ENCODE results near the gene ASMTL. TPM values are rescaled to one million over a fixed set of nuclear protein-coding genes. Genes with fewer than 3 reads are reported as not detected.

ASMTL gene
- total and polyA plus RNA-seq, 2 of the 13 experiments (the other 11 are each of a cell fraction or from before 2014, with no cell fraction given) = 5.6 to 16.3 TPM

- ATAC-seq (no peak), DNase-seq (ENCODE audit: low spot score) (no peak), FAIRE-seq (no peak)
- CTCF ChIA-PET (ENCODE audit: low intra/inter-chr PET ratio, low total read pairs) = no interaction called here
- Histone ChIP-seq H3K4me2 (ENCODE audit: low read depth, low read length) (no peak overlapping the region), H4K20me1 (ENCODE audit: insufficient read depth, low read length) (peaks cover 3% of the 10 kb centered on the region; the same call in 1 of the 2 replicates), H2AFZ (ENCODE audit: low read length) (no peak overlapping the region), H3K36me3 (replicated peaks in 1 of 2; ENCODE audit: control insufficient read depth in 1 of 2, insufficient read depth in 2 of 2, low read length in 2 of 2) (peaks cover 9 to 23% of the 10 kb centered on the region in 2 experiments; a peak in 4 of 5 replicates), H3K27ac (ENCODE audit: extremely low read length, insufficient read depth, low read length) (no peak overlapping the region), H3K4me3 (replicated peaks in 1 of 3; ENCODE audit: insufficient read depth in 1 of 3, low read depth in 2 of 3, low read length in 3 of 3) (no peak overlapping the region), H3K27me3 (ENCODE audit: control insufficient read depth in 1 of 2, insufficient read depth in 2 of 2, low read length in 2 of 2) (no peaks in the 10 kb centered on the region), H3K4me1 (ENCODE audit: insufficient read depth, low read length) (peaks cover 12% of the 10 kb centered on the region), H3K9ac (ENCODE audit: insufficient read depth, low read depth, low read length) (no peak overlapping the region), H3K79me2 (ENCODE audit: insufficient read depth, low read length) (no peaks in the 10 kb centered on the region), H3K9me3 (ENCODE audit: low read length) (peaks cover 3% of the 10 kb centered on the region; the same call in 1 of the 2 replicates)
- no TSS peak for BruUV-seq (replicated peaks)
- intact Hi-C loops (cut with micrococcal nuclease; ENCODE audit: unreplicated experiment) (no loop called here), in situ Hi-C loops (cut with HindIII; ENCODE audit: extremely low pct_ligation_motif_present, low pct_unique_long_range_greater_than_20kb) (no loop called here)
- POLR2A ChIA-PET = no interaction called here
- WGBS (ENCODE audit: low lambda C conversion rate) = 83% methylated on average over 13 of the region's 14 CpGs
- TF ChIP-seq POLR2AphosphoS5 (IDR thresholded peaks at IDR 0.05; ENCODE audit: low read depth, low read length) (peak; percentile 41; the same call in 1 of the 2 replicates), SMC3 (IDR thresholded peaks at IDR 0.05; ENCODE audit: low read length) (no peak), MBD4 (IDR thresholded peaks at IDR 0.05; ENCODE audit: borderline replicate concordance, low read length) (no peak), CREM (IDR thresholded peaks at IDR 0.05) (no peak), CREM (CRISPR knock-in tag; IDR thresholded peaks at IDR 0.05) (no peak), ZNF747 (CRISPR knock-in tag; IDR thresholded peaks at IDR 0.05; ENCODE audit: borderline replicate concordance) (no peak), POLR2AphosphoS2 (IDR thresholded peaks at IDR 0.05; ENCODE audit: low read depth, low read length) (peak; percentile 14; the same call in 1 of the 2 replicates)
These were observed 35.5 kb downstream of the ASMTL start for GRCh38 chrX:1416965-1417760.

- in situ Hi-C loops (cut with HindIII; ENCODE audit: extremely low pct_ligation_motif_present, low pct_unique_long_range_greater_than_20kb) (no loop called here), intact Hi-C loops (cut with micrococcal nuclease; ENCODE audit: unreplicated experiment) (no loop called here)
- TSS peak; percentile 23 for BruUV-seq (replicated peaks)
- Histone ChIP-seq H3K27me3 (ENCODE audit: control insufficient read depth in 1 of 2, insufficient read depth in 2 of 2, low read length in 2 of 2) (no peaks in the 10 kb centered on the region), H3K4me3 (replicated peaks in 1 of 3; ENCODE audit: insufficient read depth in 1 of 3, low read depth in 2 of 3, low read length in 3 of 3) (no peak overlapping the region), H3K4me2 (ENCODE audit: low read depth, low read length) (no peak overlapping the region), H4K20me1 (ENCODE audit: insufficient read depth, low read length) (peaks cover 3% of the 10 kb centered on the region; the same call in 1 of the 2 replicates), H3K79me2 (ENCODE audit: insufficient read depth, low read length) (no peaks in the 10 kb centered on the region), H3K27ac (ENCODE audit: extremely low read length, insufficient read depth, low read length) (no peak overlapping the region), H3K9me3 (ENCODE audit: low read length) (no peaks in the 10 kb centered on the region), H3K4me1 (ENCODE audit: insufficient read depth, low read length) (peaks cover 8% of the 10 kb centered on the region), H3K9ac (ENCODE audit: insufficient read depth, low read depth, low read length) (no peak overlapping the region), H3K36me3 (replicated peaks in 1 of 2; ENCODE audit: control insufficient read depth in 1 of 2, insufficient read depth in 2 of 2, low read length in 2 of 2) (peaks cover 8 to 27% of the 10 kb centered on the region in 2 experiments; a peak in 4 of 5 replicates), H2AFZ (ENCODE audit: low read length) (no peak overlapping the region)
- DNase-seq (ENCODE audit: low spot score) = no peak
- TF ChIP-seq CENPX (CRISPR knock-in tag; IDR thresholded peaks at IDR 0.05) (no peak), SSRP1 (CRISPR knock-in tag; IDR thresholded peaks at IDR 0.05) (0 out of 2 replicates have a peak, but pooled peaks have one; percentile 16), CCAR2 (optimal IDR thresholded peaks at IDR 0.05; ENCODE audit: low read depth, low read length) (peak; percentile 46)
- no peak for ATAC-seq
- ChIA-PET POLR2A (no interaction called here), CTCF (ENCODE audit: low intra/inter-chr PET ratio, low total read pairs) (no interaction called here)
- no peak for FAIRE-seq
- WGBS (ENCODE audit: low lambda C conversion rate) = 71% methylated on average over 11 of the region's 15 CpGs
These were observed 36.4 kb downstream of the ASMTL start for GRCh38 chrX:1416327-1416784.
